Astrocyte (in vitro differentiated cells and primary cell): ENCODE data around the gene GPBAR1. TPM values are rescaled to one million over a fixed set of nuclear protein-coding genes. Genes with fewer than 3 reads are reported as not detected.

Experiments used
- DNase-seq: peaks from one replicate; pipeline ENCODE4 v3.0.0-alpha.2; 2010; ENCODE audit warnings: low read depth
- FAIRE-seq: peaks from 2 replicates; lab custom pipeline; 2011; peaks lifted over from hg19 to GRCh38; lab: Jason Lieb, UNC
- H2AFZ ChIP-seq: 2 replicates; pipeline ENCODE4 v1.6.0; 2012; ENCODE audit warnings: low read depth, low read length, inconsistent platforms
- H3K27ac ChIP-seq: 2 replicates; pipeline ENCODE4 v1.5.1; 2011; ENCODE audit warnings: low read depth, low read length, inconsistent platforms
- H3K27me3 ChIP-seq: 2 replicates; pipeline ENCODE4 v1.6.0; 2011; ENCODE audit warnings: low read length, inconsistent platforms; ENCODE audit not compliant: insufficient read depth
- H3K36me3 ChIP-seq: 2 replicates; pipeline ENCODE4 v1.5.1; 2011; ENCODE audit warnings: low read length, inconsistent platforms; ENCODE audit not compliant: insufficient read depth
- H3K4me1 ChIP-seq: 2 replicates; pipeline ENCODE4 v1.5.1; 2011; ENCODE audit warnings: low read length, inconsistent platforms; ENCODE audit not compliant: insufficient read depth
- H3K4me2 ChIP-seq: 2 replicates; pipeline ENCODE4 v1.6.0; 2012; ENCODE audit warnings: low read length, inconsistent platforms
- H3K4me3 ChIP-seq: 2 replicates; pipeline ENCODE4 v1.5.1; 2011; ENCODE audit warnings: low read depth, mild to moderate bottlenecking, low read length, inconsistent platforms; ENCODE audit not compliant: insufficient read depth
- H3K79me2 ChIP-seq: 2 replicates; pipeline ENCODE4 v1.6.0; 2012; ENCODE audit warnings: mild to moderate bottlenecking, low read length, inconsistent platforms; ENCODE audit not compliant: insufficient read depth
- H3K9ac ChIP-seq: 2 replicates; pipeline ENCODE4 v1.6.0; 2012; ENCODE audit warnings: mild to moderate bottlenecking, low read length, inconsistent platforms
- H3K9me3 ChIP-seq: 2 replicates; pipeline ENCODE4 v1.5.1; 2012; ENCODE audit warnings: low read depth, mild to moderate bottlenecking, low read length, inconsistent platforms; ENCODE audit not compliant: insufficient read depth
- H4K20me1 ChIP-seq: 2 replicates; pipeline ENCODE4 v1.6.0; 2012; ENCODE audit warnings: low read length, inconsistent platforms; ENCODE audit not compliant: insufficient read depth
- H3K27ac Mint-ChIP-seq: one replicate; pipeline ENCODE4 v1.8.0; 2021; ENCODE audit warnings: mild to moderate bottlenecking, mixed read lengths; ENCODE audit not compliant: unreplicated experiment
- H3K27me3 Mint-ChIP-seq: one replicate; pipeline ENCODE4 v1.8.0; 2021; ENCODE audit warnings: low read depth, mixed read lengths; ENCODE audit not compliant: unreplicated experiment
- H3K36me3 Mint-ChIP-seq: one replicate; pipeline ENCODE4 v1.8.0; 2021; ENCODE audit warnings: low read depth, mixed read lengths; ENCODE audit not compliant: unreplicated experiment
- H3K4me1 Mint-ChIP-seq: one replicate; pipeline ENCODE4 v1.8.0; 2021; ENCODE audit warnings: low read depth, mixed read lengths; ENCODE audit not compliant: unreplicated experiment
- H3K4me3 Mint-ChIP-seq: one replicate; pipeline ENCODE4 v1.8.0; 2021; ENCODE audit warnings: mild to moderate bottlenecking, moderate library complexity, mixed read lengths; ENCODE audit not compliant: unreplicated experiment
- H3K9me3 Mint-ChIP-seq: one replicate; pipeline ENCODE4 v1.8.0; 2021; ENCODE audit warnings: mild to moderate bottlenecking, mixed read lengths; ENCODE audit not compliant: unreplicated experiment
- EZH2 ChIP-seq: IDR thresholded peaks from 2 replicates; pipeline ENCODE4 v1.6.1; 2012; ENCODE audit warnings: mild to moderate bottlenecking, low read length, inconsistent platforms; ENCODE audit not compliant: insufficient read depth
- total RNA-seq: library from RNA; stranded (reverse); gene quantifications from 2 replicates; pipeline ENCODE4 v1.2.1, GENCODE V29; 2021
- TF ChIP-seq, protein P1 (sequence below): IDR thresholded peaks from 2 replicates; pipeline ENCODE4 v1.5.1; 2011; ENCODE audit warnings: low read depth, mild to moderate bottlenecking, inconsistent platforms, low read length, moderate library complexity; ENCODE audit not compliant: insufficient read depth

Gene GPBAR1
- total RNA-seq, 1 donor from 2014 or later: 0.70 TPM

DNA sequence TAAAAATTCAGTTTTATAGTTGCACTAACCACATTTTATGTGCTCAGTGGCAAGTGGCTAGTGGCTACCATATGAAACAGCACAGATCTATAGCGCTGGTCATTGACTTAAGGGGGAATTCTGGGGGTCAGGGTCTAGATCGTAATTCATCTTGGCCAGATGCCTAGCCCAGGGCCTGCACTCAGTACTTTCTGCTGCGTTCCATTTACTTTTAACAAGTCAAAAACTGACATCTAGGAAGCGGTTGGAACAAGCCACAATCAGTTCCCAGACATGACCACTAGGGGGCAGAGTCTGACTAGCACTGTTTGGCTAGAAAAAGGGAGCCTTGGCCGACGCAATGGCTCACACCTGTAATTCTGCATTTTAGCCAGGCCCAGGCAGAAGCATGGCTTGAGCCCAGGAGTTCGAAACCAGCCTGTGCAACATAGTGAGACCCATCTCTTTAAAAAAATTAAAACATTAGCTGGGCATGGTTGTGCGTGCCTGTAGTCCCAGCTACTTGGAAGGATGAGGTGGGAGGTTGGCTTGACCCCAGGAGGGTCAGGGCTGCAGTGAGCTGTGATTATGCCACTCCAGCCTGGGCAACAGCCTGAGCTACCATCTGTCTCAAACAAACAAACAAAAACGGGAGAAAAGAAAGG is 40.5 kb downstream of the GPBAR1 start:
- H3K79me2 ChIP-seq: no peaks in the 10 kb centered on the region
- H3K9me3 Mint-ChIP-seq: peaks cover 2% of the 10 kb centered on the region
- H4K20me1 ChIP-seq: no peaks in the 10 kb centered on the region
- no peak overlapping the region for H3K27ac ChIP-seq
- no peak overlapping the region for H3K9ac ChIP-seq
- H3K4me3 Mint-ChIP-seq: no peak overlapping the region
- DNase-seq: peak; percentile 54
- TF ChIP-seq, protein P1, sequence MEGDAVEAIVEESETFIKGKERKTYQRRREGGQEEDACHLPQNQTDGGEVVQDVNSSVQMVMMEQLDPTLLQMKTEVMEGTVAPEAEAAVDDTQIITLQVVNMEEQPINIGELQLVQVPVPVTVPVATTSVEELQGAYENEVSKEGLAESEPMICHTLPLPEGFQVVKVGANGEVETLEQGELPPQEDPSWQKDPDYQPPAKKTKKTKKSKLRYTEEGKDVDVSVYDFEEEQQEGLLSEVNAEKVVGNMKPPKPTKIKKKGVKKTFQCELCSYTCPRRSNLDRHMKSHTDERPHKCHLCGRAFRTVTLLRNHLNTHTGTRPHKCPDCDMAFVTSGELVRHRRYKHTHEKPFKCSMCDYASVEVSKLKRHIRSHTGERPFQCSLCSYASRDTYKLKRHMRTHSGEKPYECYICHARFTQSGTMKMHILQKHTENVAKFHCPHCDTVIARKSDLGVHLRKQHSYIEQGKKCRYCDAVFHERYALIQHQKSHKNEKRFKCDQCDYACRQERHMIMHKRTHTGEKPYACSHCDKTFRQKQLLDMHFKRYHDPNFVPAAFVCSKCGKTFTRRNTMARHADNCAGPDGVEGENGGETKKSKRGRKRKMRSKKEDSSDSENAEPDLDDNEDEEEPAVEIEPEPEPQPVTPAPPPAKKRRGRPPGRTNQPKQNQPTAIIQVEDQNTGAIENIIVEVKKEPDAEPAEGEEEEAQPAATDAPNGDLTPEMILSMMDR: peak; percentile 96
- no peak for TF ChIP-seq EZH2
- H3K9me3 ChIP-seq: no peaks in the 10 kb centered on the region
- no peaks in the 10 kb centered on the region for H3K4me1 Mint-ChIP-seq
- H3K4me2 ChIP-seq: no peak overlapping the region
- H3K36me3 ChIP-seq: no peaks in the 10 kb centered on the region
- no peak overlapping the region for H3K4me3 ChIP-seq
- H3K27ac Mint-ChIP-seq: no peak overlapping the region
- H3K27me3 Mint-ChIP-seq: peaks cover 8% of the 10 kb centered on the region
- H3K36me3 Mint-ChIP-seq: no peaks in the 10 kb centered on the region
- no peaks in the 10 kb centered on the region for H3K27me3 ChIP-seq
- H3K4me1 ChIP-seq: peaks cover 4% of the 10 kb centered on the region
- peak overlapping the region; percentile 28 for H2AFZ ChIP-seq
- peak; percentile 59 for FAIRE-seq

DNA sequence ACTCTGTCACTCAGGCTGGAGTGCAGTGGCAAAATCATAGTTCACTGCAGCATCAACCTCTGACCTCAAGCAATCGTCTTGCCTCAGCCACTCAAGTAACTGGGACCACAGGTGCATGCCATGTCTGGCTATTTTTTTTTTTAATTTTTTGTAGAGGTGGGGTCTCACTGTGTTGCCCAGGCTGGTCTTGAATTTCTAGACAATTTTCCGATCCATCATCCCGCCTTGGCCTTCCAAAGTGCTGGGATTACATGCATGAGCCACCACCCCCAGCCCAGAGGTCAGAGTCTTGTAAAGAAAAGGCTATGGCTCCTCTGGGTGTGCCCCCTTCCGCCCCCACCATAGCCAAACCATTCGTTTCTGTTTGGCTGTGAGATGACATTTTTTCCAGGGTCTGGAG is 44.6 kb downstream of the GPBAR1 start:
- no peaks in the 10 kb centered on the region for H3K27me3 ChIP-seq
- no peak for DNase-seq
- H3K4me3 ChIP-seq: no peak overlapping the region
- Mint-ChIP-seq H3K4me3 (no peak overlapping the region), H3K9me3 (peaks cover 5% of the 10 kb centered on the region), H3K36me3 (no peaks in the 10 kb centered on the region), H3K4me1 (no peaks in the 10 kb centered on the region), H3K27me3 (peaks cover 11% of the 10 kb centered on the region), H3K27ac (no peak overlapping the region)
- no peaks in the 10 kb centered on the region for H3K79me2 ChIP-seq
- TF ChIP-seq EZH2: no peak
- TF ChIP-seq, protein P1: no peak
- H3K36me3 ChIP-seq: no peaks in the 10 kb centered on the region
- no peaks in the 10 kb centered on the region for H3K9me3 ChIP-seq
- no peak overlapping the region for H3K27ac ChIP-seq
- H3K9ac ChIP-seq: no peak overlapping the region
- H3K4me1 ChIP-seq: no peaks in the 10 kb centered on the region
- no peak overlapping the region for H3K4me2 ChIP-seq
- no peaks in the 10 kb centered on the region for H4K20me1 ChIP-seq
- no peak overlapping the region for H2AFZ ChIP-seq
- no peak for FAIRE-seq

DNA sequence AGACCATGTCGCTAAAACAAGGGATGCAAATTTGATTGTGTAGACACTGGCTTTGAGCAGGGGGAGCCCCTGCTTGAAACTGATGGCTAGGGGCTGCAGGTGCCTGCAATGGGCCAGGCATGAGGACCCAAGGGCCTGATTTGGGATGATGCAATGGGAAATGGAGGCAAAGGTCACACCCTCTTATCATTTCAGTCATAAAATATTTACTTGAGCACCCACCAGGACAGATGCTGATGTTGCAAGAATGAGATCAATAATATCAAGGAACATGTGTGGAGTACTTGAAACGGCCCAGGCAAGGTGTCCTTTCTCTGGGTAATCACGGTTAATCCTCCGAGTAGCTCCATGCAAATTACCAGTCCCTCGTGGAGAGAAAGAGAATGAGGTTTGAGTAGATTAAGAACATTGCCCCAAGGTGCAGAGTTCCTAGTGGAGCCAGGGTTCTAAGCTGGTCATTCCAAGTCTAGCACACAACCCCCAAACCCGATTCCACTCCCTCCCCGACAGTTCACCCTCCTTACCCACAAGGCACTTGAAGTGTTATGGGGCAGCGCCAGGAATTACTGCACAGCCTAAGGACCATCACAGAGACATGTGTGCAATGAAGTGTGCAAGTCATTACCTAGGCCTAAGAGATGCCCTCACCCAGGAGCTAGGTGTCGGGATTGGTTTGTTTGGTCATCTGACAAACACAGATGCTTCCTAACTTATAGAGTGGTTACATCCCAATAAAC is 45.5 kb downstream of the GPBAR1 start:
- Histone ChIP-seq H3K4me3 (no peak overlapping the region), H4K20me1 (no peaks in the 10 kb centered on the region), H3K9ac (no peak overlapping the region), H2AFZ (no peak overlapping the region), H3K9me3 (no peaks in the 10 kb centered on the region), H3K36me3 (no peaks in the 10 kb centered on the region), H3K4me2 (no peak overlapping the region), H3K27ac (no peak overlapping the region), H3K27me3 (no peaks in the 10 kb centered on the region), H3K79me2 (no peaks in the 10 kb centered on the region), H3K4me1 (no peaks in the 10 kb centered on the region)
- peaks cover 2% of the 10 kb centered on the region for H3K4me1 Mint-ChIP-seq
- FAIRE-seq: no peak
- peaks cover 11% of the 10 kb centered on the region for H3K27me3 Mint-ChIP-seq
- H3K4me3 Mint-ChIP-seq: no peak overlapping the region
- no peak for DNase-seq
- H3K36me3 Mint-ChIP-seq: no peaks in the 10 kb centered on the region
- TF ChIP-seq EZH2: no peak
- TF ChIP-seq, protein P1: no peak
- H3K9me3 Mint-ChIP-seq: peaks cover 5% of the 10 kb centered on the region
- H3K27ac Mint-ChIP-seq: no peak overlapping the region
